ENCODE data around the gene CCDC12.
A peak's percentile ranks its signal among the peaks of the same experiment; 100 is the strongest.

The CCDC12 gene

GRCh38 chr3:46995901-46996562 lies 19.5 kb upstream of the CCDC12 start:
- no peak for DNase-seq

DNA sequence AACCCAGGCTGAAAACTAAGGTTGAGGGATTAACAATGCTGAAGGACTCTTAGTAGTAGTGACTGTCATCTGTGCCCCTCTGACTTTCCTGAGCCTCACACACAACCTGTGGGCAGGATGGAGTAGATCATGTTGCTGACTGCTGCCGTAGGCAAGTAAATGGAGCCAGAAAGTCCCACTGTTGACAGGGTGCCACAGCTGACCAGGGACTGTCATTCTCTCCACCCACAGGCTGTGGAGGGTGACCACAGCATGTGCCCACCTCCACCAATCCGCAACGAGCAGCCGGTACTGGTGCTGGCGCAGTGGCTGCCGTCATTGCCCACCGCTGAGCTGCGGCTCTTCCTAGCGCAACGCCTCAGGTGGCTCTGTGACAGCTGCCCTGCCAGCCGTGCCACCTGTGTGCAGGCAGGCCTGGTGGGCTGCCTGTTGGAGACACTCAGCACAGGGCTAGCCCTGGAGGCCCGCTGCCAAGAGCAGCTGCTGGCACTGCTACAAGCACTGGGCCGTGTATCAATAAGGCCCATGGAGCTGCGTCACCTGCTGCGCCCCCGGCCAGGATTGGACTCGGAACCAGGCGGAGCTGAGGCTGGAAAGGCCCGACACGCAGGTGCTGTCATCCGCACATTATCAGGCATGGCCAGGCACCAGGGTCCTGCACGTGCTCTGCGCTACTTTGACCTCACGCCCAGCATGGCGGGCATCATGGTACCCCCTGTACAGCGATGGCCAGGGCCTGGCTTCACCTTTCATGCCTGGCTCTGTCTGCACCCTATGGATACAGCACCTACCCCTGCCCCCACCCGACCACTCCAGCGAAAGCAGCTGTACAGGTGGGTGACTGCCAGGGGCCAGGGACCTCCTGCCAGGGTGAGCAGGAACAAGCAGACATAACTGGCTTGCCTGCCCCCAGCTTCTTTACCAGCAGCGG lies 18.5 kb upstream of the CCDC12 start:
- DNase-seq, result no peak

DNA sequence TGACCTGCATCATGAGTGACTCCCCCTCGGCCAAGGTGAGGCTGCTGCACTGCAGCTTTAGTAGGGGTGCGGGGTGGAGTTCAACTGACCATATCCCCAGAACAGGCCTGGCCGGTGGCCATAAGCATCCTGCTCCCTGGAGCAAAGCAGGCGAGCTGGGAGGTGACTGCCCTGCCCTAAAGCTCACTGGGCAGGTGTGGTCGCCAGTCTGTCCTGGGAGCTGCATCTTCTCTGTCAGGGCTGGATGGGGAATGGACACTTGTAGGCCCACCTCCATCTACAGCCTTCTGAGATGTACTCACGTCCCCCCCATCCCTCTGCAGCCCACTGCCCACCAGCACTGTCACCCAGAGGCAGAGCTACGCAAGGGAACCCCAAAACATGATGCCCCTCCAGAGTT lies 17.4 kb upstream of the CCDC12 start:
- DNase-seq, result no peak

DNA sequence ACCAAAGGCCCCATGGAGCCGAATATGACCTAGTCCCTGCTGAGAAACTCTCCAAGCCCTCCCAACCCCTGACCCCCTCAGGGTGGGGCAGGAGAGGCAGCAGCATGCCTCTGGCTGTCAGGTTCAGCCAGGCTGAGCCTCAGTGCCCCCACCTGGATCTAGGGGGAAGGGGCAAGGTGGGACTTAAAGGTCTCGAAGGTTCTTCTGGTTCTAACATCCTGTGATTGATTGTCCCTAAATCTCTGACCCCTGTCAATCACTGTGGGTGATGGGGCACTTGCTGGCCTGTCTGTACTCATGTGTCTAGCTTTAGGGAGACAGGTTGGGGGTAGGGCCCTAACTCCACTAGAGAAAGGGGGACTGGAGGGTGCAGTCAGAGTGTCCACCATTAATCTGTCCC lies 16.7 kb upstream of the CCDC12 start:
- DNase-seq, result no peak

GRCh38 chr3:46992231-46992630 lies 15.7 kb upstream of the CCDC12 start:
- no peak for DNase-seq

- DNase-seq, result no peak
Measured at GRCh38 chr3:46991406-46992165, 15.0 kb upstream of the CCDC12 start.

- no peak for DNase-seq
Measured at GRCh38 chr3:46990573-46991374, 14.2 kb upstream of the CCDC12 start.

DNA sequence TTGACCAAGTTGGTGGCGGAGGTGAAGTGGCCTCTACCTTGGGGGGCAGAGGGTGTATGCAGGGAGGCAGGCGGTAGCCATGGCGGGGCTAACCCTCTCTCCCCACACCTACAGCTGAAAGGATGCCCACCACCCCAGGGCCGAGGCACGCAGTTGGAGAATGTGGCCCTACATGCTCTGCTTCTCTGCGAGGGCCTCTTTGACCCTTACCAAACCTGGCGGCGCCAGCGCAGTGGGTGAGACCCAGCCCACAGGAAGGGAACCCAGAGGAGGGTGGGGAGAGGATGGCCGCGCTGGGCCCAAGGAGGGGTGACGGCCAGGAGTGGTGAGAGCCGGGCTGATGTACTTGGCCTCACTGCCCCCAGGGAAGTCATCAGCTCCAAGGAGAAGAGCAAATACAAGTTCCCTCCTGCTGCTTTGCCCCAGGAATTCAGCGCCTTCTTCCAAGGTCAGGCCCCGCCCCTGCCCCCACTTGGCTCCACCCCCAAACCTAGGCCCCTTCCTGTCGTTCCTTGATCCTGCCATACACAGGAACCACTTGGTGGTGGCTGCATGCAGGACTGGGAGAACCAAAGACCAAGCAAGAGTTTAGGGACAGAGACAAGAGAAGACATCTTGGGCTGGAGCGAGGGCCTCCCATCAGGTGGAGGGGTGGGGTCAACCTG lies 12.7 kb upstream of the CCDC12 start:
- no peak for DNase-seq

GRCh38 chr3:46988616-46989015 lies 12.1 kb upstream of the CCDC12 start:
- DNase-seq, result no peak

DNA sequence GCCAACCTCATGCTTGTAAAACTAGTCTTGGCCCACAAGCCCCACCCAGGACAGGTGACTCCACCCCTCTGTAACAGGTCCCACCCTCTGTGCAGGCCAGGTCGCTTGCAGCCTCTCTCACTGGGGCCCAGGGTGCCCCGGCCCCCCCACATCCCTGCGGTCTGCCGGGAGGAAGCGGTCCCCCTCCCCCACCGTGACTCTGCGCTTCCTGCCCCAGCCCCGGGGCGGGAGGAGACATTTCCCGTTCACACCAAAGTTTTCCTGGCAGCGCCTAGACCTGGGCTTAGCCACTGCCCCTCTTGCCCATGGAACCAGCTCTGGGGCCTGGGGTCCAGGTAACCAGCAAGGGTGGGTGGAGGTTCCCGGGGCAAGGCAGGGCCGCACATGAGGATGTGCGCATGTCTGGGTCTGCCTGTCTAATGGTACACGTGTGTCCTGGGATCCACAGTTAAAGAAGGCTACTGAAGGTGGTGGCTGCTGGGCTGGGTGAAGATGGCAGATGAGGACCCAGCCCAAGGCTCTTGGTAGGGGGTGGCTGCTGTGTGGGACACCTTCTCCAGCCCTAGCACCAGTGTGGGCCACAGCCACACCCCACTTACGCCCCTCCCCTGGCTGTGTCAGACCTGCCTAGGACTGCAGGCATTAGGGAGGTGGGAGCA lies 11.3 kb upstream of the CCDC12 start:
- peak; percentile 96 for DNase-seq

DNA sequence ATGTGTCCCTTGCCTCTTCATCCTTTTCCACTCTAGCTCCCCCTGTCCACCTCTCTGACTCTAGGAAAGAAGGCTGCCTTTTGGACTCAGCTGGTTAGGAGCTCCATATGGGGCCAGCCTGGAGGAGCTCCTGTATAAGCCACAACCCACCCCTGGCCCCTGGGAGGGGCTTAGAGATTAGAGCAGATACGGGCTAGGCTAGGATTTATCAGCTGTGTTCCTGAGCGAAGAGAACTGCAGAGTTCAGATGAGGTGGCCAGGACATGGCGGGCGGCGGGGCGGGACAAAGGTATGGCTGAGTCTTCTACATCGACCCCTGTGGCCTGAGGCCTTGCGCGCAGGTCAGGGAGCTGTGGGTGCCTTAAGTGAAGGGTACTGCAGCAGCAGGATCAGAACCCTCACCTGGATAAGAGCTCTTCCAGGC lies 10.8 kb upstream of the CCDC12 start:
- no peak for DNase-seq

DNA sequence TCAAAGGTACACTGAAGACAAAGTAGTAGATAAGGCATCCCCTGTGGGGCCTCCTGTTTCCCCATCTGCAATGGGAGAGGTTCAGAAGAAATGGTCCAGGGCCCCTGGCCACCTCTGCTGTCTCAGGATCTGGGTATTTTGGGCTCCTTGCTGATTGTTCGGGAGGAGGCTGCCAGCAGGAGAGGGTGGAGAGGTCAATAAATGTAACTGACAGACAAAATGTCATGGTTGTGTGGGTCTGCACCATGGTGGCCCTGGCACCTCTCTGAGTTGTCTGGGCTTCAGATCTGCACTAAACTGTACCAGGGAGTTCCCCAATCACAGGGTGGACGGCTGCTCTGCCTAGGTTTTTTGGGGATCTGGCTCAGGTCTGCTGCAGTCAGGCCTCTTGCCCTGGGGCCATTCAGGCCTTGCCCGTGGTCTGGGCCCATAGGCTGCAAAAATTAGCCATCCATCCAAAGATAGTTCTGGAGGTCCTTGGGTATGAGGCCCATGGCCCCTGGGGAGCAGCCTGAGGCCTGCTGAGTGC lies 10.3 kb upstream of the CCDC12 start:
- no peak for DNase-seq

DNA sequence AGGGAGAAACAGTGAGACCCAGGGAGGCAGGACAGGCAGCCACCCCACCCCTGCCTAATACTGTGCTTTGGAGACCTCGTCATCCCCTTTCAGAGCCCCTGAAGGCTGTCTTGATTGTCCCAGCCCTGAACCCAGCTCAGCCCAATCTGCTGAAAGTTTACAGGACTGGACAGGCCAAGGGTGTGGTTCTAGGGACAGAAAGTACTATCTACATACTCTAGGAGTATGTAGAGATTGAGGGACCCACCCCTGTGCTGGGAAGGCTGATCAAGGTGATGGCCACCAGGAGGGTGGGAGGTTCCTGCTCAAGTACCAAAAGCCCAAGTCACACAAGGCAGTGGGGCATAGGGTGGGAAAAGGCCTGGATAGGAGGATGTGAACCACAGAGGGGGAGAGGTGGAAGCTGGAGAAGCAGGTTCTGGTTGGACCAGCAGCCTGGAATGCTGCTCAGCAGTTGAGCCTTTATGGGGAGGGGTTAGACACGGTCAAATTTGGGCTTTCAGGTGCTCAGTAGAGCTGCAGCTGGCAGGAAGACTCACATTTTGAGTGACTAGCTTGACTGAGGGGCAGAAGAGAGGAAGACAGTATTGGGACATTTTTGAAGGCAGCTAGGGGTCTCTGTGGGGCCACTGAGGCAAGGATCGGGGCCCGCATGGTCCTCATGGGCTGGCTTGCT lies 9.6 kb upstream of the CCDC12 start:
- no peak for DNase-seq

DNA sequence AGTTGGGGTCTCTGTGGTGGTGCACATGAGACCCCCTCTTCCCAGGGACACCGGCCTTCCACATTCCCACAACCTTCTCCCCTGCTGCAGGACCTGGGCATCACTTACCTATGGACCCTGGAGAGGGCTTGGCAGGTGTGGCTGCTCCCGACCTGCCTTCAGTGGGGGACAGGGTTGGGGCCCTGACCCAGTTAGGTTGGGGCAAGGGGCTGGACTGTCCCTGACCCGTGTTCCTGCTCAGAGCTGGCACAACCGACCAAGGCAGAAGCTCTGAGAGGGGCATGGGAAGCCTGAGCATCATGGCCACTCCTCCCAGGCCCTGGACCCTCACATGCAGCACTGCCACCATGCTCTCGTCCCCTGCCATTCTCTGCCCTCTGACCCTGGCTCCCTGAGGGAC lies 9.0 kb upstream of the CCDC12 start:
- DNase-seq, result no peak

DNA sequence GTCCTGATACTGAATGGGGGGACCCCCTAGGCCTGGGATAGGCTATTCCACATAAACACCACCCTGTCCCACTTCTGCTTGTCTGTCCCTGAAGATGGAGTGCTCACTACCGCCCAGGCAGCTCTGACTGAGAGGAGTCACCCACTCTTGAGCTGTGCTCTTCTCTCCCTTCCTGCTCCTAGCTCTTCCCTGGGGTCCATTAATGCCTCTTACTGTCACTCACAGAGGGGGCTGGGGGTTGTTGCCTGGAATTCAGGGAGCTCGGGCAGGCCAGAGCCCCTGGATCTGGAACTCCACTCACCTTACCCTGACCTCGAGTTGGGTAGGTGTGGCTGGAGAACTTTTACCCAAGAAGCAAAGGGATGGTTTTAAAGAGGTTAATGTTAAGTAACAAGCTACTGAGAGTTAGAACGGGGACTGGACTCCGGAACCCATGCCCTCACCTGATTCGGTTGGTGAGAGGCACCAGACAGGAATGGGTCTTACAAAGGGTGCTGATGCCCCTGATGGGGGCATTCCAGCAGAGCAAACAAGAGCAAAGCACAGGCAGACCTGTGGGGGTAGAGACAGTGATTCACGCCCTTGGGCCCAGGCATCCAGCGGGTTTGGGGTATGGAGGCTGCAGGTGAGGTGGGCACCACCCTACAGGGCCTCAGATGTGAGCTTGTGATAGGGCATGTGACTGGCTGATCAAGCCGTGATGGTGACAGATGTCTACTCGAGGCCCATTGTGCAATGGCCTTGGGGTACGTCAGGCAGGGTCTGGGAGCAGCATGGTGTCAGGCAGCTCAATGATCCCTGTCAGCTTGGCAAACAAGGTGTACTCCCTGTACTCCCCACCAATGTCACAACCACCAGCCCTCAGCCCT lies 8.3 kb upstream of the CCDC12 start:
- DNase-seq, result no peak

DNA sequence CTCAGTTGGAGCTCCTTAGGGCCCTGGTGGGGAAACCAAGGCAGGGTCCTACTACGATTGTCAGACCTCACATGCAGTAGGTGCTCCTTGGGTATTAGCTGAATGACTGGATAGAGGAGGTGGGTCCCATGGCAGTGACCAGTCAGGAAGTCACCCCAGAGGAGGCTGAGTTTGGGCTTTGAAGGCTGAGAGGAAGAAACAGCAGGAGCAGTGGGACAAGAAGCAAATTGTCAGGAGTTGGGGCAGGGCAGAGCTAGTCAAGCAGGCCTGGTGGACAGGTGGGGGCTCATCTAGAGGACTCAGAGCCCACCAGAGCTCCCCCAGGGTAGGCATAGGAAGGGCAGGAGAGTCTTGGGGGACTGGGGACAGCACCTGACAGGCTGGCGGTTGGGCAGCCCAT lies 6.0 kb upstream of the CCDC12 start:
- DNase-seq, result no peak

DNA sequence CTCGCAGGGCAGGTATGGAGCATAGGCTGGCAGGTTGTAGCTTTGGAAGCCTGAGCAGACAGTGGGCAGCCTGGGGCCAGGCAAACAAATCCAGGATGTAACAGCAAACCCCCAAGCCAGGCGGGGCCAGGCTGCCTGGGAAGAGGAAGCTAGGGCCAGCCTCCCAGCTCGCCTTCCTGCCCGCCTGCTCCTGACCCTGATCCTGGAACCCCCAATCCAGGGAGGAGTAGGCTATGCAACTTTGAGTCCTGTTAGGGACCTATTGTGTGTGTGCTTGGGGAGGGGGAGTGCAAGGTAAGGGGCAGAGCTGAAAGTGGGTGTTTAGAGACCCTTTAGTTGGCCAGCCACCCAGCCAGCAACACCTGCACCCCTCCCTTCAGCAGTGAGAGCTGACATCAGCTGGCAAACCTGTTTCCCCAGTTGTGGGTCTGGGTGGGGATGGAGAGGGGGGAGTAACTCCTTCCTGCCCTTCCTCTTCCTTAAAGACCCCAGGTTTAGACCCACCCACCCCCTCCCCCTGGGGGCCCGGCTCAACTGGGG lies 5.5 kb upstream of the CCDC12 start:
- DNase-seq, result no peak

- no peak for DNase-seq
Measured at GRCh38 chr3:46979958-46980497, 3.5 kb upstream of the CCDC12 start.
